Bronchial epithelial cell (primary cell): ENCODE results near the gene INTS4. TPM values are rescaled to one million over a fixed set of nuclear protein-coding genes. Genes with fewer than 3 reads are reported as not detected.
"Not testable (repeated sequence)": the region's sequence is repeated elsewhere in the genome, so short reads cannot be mapped to it uniquely, and the experiment has no call there.

Experiments used
- DNase-seq: peaks from one replicate; pipeline ENCODE4 v3.0.0-alpha.2; 2010; ENCODE audit warnings: low read depth
- FAIRE-seq: peaks from 2 replicates; lab custom pipeline; 2011; peaks lifted over from hg19 to GRCh38; lab: Jason Lieb, UNC
- H3K27me3 ChIP-seq: 2 replicates; pipeline ENCODE4 v1.5.1; 2011; ENCODE audit warnings: low read length; ENCODE audit not compliant: control insufficient read depth, insufficient read depth
- H3K36me3 ChIP-seq: 2 replicates; pipeline ENCODE4 v1.5.1; 2011; ENCODE audit warnings: low read length; ENCODE audit not compliant: control insufficient read depth, insufficient read depth
- H3K4me3 ChIP-seq: 2 replicates; pipeline ENCODE4 v1.5.1; 2011; ENCODE audit warnings: mild to moderate bottlenecking, low read depth, low read length, control low read depth
- CTCF ChIP-seq: IDR thresholded peaks from 2 replicates; pipeline ENCODE4 v1.5.1; 2011; ENCODE audit warnings: mild to moderate bottlenecking, moderate library complexity, low read length, control low read depth, inconsistent platforms; ENCODE audit not compliant: insufficient read depth, severe bottlenecking
- total RNA-seq: library from RNA; depleted of rRNA; stranded (reverse); fragments of >200 nt; gene quantifications from 2 replicates; pipeline ENCODE4 v1.2.1, GENCODE V29; 2014

The INTS4 gene
- total RNA-seq: 17.5 and 29.7 TPM in 2 replicates

- Histone ChIP-seq H3K4me3 (peak within 1 kb of the TSS; percentile 53), H3K36me3 (peaks cover 1% of the 10 kb centered on the region), H3K27me3 (no peaks in the 10 kb centered on the region)
- FAIRE-seq (no peak), DNase-seq (peak; percentile 99)
- no peak for TF ChIP-seq CTCF
Measured at GRCh38 chr11:77994434-77995362, at the start of gene INTS4. INTS4 (minus strand) TSS chr11:77994668; CDS start chr11:77994643, 25 bp downstream.

GRCh38 chr11:78041843-78042440 lies 47.5 kb upstream of the INTS4 start:
- no peak overlapping the region for H3K4me3 ChIP-seq
- H3K36me3 ChIP-seq: no peaks in the 10 kb centered on the region
- no peak for FAIRE-seq
- no peak for DNase-seq
- no peaks in the 10 kb centered on the region for H3K27me3 ChIP-seq
- TF ChIP-seq CTCF: no peak

GRCh38 chr11:78041380-78041719 lies 46.9 kb upstream of the INTS4 start:
- not testable (repeated sequence) for H3K27me3 ChIP-seq, DNase-seq, H3K4me3 ChIP-seq, FAIRE-seq, H3K36me3 ChIP-seq

GRCh38 chr11:78040691-78041379 lies 46.4 kb upstream of the INTS4 start:
- Histone ChIP-seq H3K27me3 (no peaks in the 10 kb centered on the region), H3K36me3 (no peaks in the 10 kb centered on the region), H3K4me3 (no peak overlapping the region)
- DNase-seq (no peak), FAIRE-seq (no peak)
- no peak for TF ChIP-seq CTCF

GRCh38 chr11:78039919-78040671 lies 45.6 kb upstream of the INTS4 start:
- Histone ChIP-seq H3K27me3 (no peaks in the 10 kb centered on the region), H3K4me3 (no peak overlapping the region), H3K36me3 (no peaks in the 10 kb centered on the region)
- FAIRE-seq: no peak
- no peak for TF ChIP-seq CTCF
- peak; percentile 89 for DNase-seq
